HK-2 (cell line): ENCODE measurements around the gene GLB1L3.
"Not testable (repeated sequence)": the region's sequence is repeated elsewhere in the genome, so short reads cannot be mapped to it uniquely, and the experiment has no call there.

Source experiments
- DNase-seq: peaks from one replicate; pipeline ENCODE4 v3.0.0-alpha.2; 2018; ENCODE audit not compliant: unreplicated experiment

Gene GLB1L3

GRCh38 chr11:134313821-134314607 lies 37.8 kb downstream of the GLB1L3 start:
- no peak for DNase-seq

GRCh38 chr11:134317103-134317502 lies 40.9 kb downstream of the GLB1L3 start:
- DNase-seq: no peak

GRCh38 chr11:134321373-134321772 lies 45.2 kb downstream of the GLB1L3 start:
- DNase-seq: not testable (repeated sequence)

- no peak for DNase-seq
Observed at GRCh38 chr11:134322553-134322952, 46.4 kb downstream of the GLB1L3 start.

GRCh38 chr11:134328433-134328832 lies 52.3 kb downstream of the GLB1L3 start:
- no peak for DNase-seq

GRCh38 chr11:134330611-134331353 lies 54.6 kb downstream of the GLB1L3 start:
- DNase-seq: no peak

- DNase-seq: peak; percentile 71
Observed at GRCh38 chr11:134331354-134332188, 55.4 kb downstream of the GLB1L3 start, which contains the start of gene GLB1L2. GLB1L2 (plus strand) TSS chr11:134331988; CDS start chr11:134332062, 74 bp downstream.

GRCh38 chr11:134332189-134332631 lies 56.0 kb downstream of the GLB1L3 start:
- DNase-seq: peak; percentile 28

- no peak for DNase-seq
Observed at GRCh38 chr11:134332782-134333181, 56.6 kb downstream of the GLB1L3 start.

- no peak for DNase-seq
Observed at GRCh38 chr11:134333312-134333711, 57.1 kb downstream of the GLB1L3 start.

GRCh38 chr11:134333946-134334345 lies 57.8 kb downstream of the GLB1L3 start:
- DNase-seq: no peak

GRCh38 chr11:134334796-134335571 lies 58.8 kb downstream of the GLB1L3 start:
- no peak for DNase-seq

- DNase-seq: no peak
Observed at GRCh38 chr11:134337051-134337450, 60.9 kb downstream of the GLB1L3 start.

GRCh38 chr11:134338068-134338467 lies 61.9 kb downstream of the GLB1L3 start:
- DNase-seq: no peak

GRCh38 chr11:134338654-134339053 lies 62.5 kb downstream of the GLB1L3 start:
- DNase-seq: no peak

- DNase-seq: no peak
Observed at GRCh38 chr11:134339756-134340155, 63.6 kb downstream of the GLB1L3 start.

- DNase-seq: no peak
Observed at GRCh38 chr11:134340354-134340964, 64.3 kb downstream of the GLB1L3 start.

GRCh38 chr11:134341805-134342571 lies 65.8 kb downstream of the GLB1L3 start:
- DNase-seq: no peak

- no peak for DNase-seq
Observed at GRCh38 chr11:134342572-134343340, 66.6 kb downstream of the GLB1L3 start.
